ENCODE results near the gene PLEKHG4B. TPM values are rescaled to one million over a fixed set of nuclear protein-coding genes. Genes with fewer than 3 reads are reported as not detected.
"Not testable (repeated sequence)": the region's sequence is repeated elsewhere in the genome, so short reads cannot be mapped to it uniquely, and the experiment has no call there.

Gene PLEKHG4B
- polyA plus RNA-seq, 4 donors = 8.2 to 17.1 (median 9.5) TPM

- DNase-seq (ENCODE audit: low read depth in 4 of 4, low spot score in 3 of 4) = no peak
These were observed 643 bp downstream of the PLEKHG4B start for GRCh38 chr5:92401-93220.

- DNase-seq (ENCODE audit: low read depth in 4 of 4, low spot score in 3 of 4) = no peak
These were observed 1.4 kb downstream of the PLEKHG4B start for GRCh38 chr5:93221-93980.

GRCh38 chr5:94113-94892, 2.3 kb downstream of the PLEKHG4B start:
- no peak for DNase-seq (ENCODE audit: low read depth in 4 of 4, low spot score in 3 of 4)

GRCh38 chr5:95241-95980, 3.4 kb downstream of the PLEKHG4B start:
- DNase-seq (ENCODE audit: low read depth in 4 of 4, low spot score in 3 of 4) = no peak

GRCh38 chr5:96976-97660, 5.2 kb downstream of the PLEKHG4B start:
- no peak for DNase-seq (ENCODE audit: low read depth in 4 of 4, low spot score in 3 of 4)

- DNase-seq (ENCODE audit: low read depth in 4 of 4, low spot score in 3 of 4) = no peak
These were observed 7.8 kb downstream of the PLEKHG4B start for GRCh38 chr5:99815-100214.

- no peak for DNase-seq (ENCODE audit: low read depth in 4 of 4, low spot score in 3 of 4)
These were observed 10.6 kb downstream of the PLEKHG4B start for GRCh38 chr5:102411-103043.

- not testable (repeated sequence) for DNase-seq (ENCODE audit: low read depth in 4 of 4, low spot score in 3 of 4)
These were observed 12.1 kb downstream of the PLEKHG4B start for GRCh38 chr5:104106-104505.

GRCh38 chr5:104778-105296, 12.9 kb downstream of the PLEKHG4B start:
- DNase-seq (ENCODE audit: low read depth in 4 of 4, low spot score in 3 of 4) = no peak

- no peak for DNase-seq (ENCODE audit: low read depth in 4 of 4, low spot score in 3 of 4)
These were observed 13.6 kb downstream of the PLEKHG4B start for GRCh38 chr5:105504-106070.

GRCh38 chr5:106587-106986, 14.6 kb downstream of the PLEKHG4B start:
- DNase-seq (ENCODE audit: low read depth in 4 of 4, low spot score in 3 of 4) = no peak

- DNase-seq (ENCODE audit: low read depth in 4 of 4, low spot score in 3 of 4) = no peak
These were observed 15.6 kb downstream of the PLEKHG4B start for GRCh38 chr5:107526-107925.

- no peak for DNase-seq (ENCODE audit: low read depth in 4 of 4, low spot score in 3 of 4)
These were observed 17.9 kb downstream of the PLEKHG4B start for GRCh38 chr5:109826-110225.

- DNase-seq (ENCODE audit: low read depth in 4 of 4, low spot score in 3 of 4) = no peak
These were observed 18.4 kb downstream of the PLEKHG4B start for GRCh38 chr5:110270-110888.

GRCh38 chr5:111171-111570, 19.2 kb downstream of the PLEKHG4B start:
- no peak for DNase-seq (ENCODE audit: low read depth in 4 of 4, low spot score in 3 of 4)

GRCh38 chr5:119486-120097, 27.6 kb downstream of the PLEKHG4B start:
- no peak for DNase-seq (ENCODE audit: low read depth in 4 of 4, low spot score in 3 of 4)

GRCh38 chr5:121432-121831, 29.5 kb downstream of the PLEKHG4B start:
- no peak for DNase-seq (ENCODE audit: low read depth in 4 of 4, low spot score in 3 of 4)

GRCh38 chr5:125815-126214, 33.8 kb downstream of the PLEKHG4B start:
- DNase-seq (ENCODE audit: low read depth in 4 of 4, low spot score in 3 of 4) = no peak

All from left renal pelvis (tissue), 4 donors.